ENCODE measurements around the gene SLC22A23. TPM values are rescaled to one million over a fixed set of nuclear protein-coding genes. Genes with fewer than 3 reads are reported as not detected.
A peak's percentile ranks its signal among the peaks of the same experiment; 100 is the strongest.

The SLC22A23 gene
- total and polyA plus RNA-seq, 5 donors from 2014 or later, result 0.24 to 6.3 (median 0.71) TPM

DNA sequence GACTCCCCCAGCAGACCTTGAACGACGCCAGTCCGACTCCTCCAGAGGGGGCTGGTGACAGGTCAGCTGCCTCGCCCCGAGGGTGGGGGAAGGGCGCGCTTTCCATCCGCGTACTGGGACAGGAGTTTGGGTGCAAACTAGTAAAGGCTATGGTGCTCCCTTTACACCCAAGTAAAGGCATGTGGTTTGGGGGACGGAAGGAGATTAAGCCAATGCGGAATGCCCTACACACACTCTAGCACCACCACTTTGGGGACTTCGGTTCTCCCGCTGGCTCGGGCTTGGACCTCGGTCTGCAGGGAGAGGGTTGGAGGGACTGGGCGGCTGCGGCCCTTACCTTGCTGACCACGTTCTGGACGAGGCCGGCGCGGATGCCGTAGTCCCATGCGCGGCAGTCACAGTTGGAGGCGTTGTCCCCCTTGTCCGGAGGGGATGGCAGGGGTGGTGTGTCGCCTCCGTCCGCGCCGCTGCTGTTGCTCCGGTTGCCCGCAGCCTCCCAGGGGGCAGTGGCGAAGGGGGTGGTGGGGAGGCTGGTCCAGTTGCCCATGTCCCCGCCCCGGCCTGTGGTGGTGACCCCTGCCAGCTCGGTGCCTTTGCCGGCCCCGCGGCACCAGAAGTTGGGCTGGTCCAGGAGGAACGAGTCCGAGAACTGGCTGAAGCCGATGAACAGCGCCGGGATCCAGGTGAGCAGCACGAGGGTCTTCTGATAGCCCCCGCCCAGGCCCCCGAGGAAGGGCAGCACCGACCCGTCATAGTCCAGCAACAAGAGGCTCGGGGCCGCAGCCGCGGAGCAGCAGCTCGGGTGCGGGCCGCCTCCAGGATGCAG is 1.1 kb downstream of the SLC22A23 start:
- peaks cover 33% of the 10 kb centered on the region for H3K27me3 ChIP-seq (ENCODE audit: control insufficient read depth, insufficient read depth, low read length)
- H3K4me1 ChIP-seq (ENCODE audit: control insufficient read depth, insufficient read depth, low read length, poor library complexity, severe bottlenecking), result peaks cover 18% of the 10 kb centered on the region
- no peak overlapping the region for H3K27ac ChIP-seq (ENCODE audit: insufficient read depth, low read length, poor library complexity, severe bottlenecking)
- no peak overlapping the region for H3K27ac Mint-ChIP-seq
- no peaks in the 10 kb centered on the region for H3K36me3 ChIP-seq (ENCODE audit: control insufficient read depth, insufficient read depth, low read length)
- peaks cover 5 to 22% (median 8%) of the 10 kb centered on the region in 4 donors for H3K4me1 Mint-ChIP-seq
- no peaks in the 10 kb centered on the region for H3K36me3 Mint-ChIP-seq
- H3K9me3 Mint-ChIP-seq, result no peaks in the 10 kb centered on the region
- DNase-seq (no peak), ATAC-seq (ENCODE audit: low read depth in 2 of 2) (no peak)
- peaks cover 32% of the 10 kb centered on the region for H3K27me3 Mint-ChIP-seq
- H3K4me3 Mint-ChIP-seq, result peak overlapping the region in 1 of 4 donors; percentile 47
- no peaks in the 10 kb centered on the region for H3K9me3 ChIP-seq (ENCODE audit: control insufficient read depth in 2 of 2, low read length in 2 of 2)
- peak overlapping the region; percentile 26 for H3K4me3 ChIP-seq (ENCODE audit: low read depth, low read length)

DNA sequence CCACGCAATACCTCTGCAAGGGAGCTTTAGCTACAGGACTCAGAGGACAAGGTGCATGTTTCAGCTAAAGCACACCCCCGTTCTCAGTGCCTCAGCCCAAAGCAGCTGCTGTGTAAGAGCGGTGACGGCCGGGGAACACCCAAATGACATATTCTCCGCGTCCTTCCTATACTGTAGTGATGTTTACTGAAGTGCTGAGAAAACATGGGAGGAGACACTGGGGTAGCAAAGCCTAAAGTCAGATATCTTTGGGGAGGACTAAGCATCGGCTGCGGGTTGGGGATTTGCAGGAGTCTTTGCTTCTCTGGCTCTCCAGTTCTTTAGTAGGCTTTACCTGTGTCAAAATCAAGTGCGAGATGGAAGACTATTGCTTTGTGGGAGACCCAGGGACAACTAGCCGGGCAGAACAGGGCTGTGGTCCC is 1.7 kb downstream of the SLC22A23 start:
- no peak overlapping the region for H3K27ac ChIP-seq (ENCODE audit: insufficient read depth, low read length, poor library complexity, severe bottlenecking)
- DNase-seq, result peak in 2 of 3 donors; percentile 32 to 48
- H3K4me1 ChIP-seq (ENCODE audit: control insufficient read depth, insufficient read depth, low read length, poor library complexity, severe bottlenecking), result peaks cover 18% of the 10 kb centered on the region
- H3K27ac Mint-ChIP-seq, result no peak overlapping the region
- peaks cover 5 to 23% (median 9%) of the 10 kb centered on the region in 4 donors for H3K4me1 Mint-ChIP-seq
- H3K9me3 ChIP-seq (ENCODE audit: control insufficient read depth in 2 of 2, low read length in 2 of 2), result no peaks in the 10 kb centered on the region
- peak; percentile 37 to 52 for ATAC-seq (ENCODE audit: low read depth in 2 of 2)
- peaks cover 26% of the 10 kb centered on the region for H3K27me3 Mint-ChIP-seq
- peaks cover 32% of the 10 kb centered on the region for H3K27me3 ChIP-seq (ENCODE audit: control insufficient read depth, insufficient read depth, low read length)
- H3K36me3 ChIP-seq (ENCODE audit: control insufficient read depth, insufficient read depth, low read length), result no peaks in the 10 kb centered on the region
- no peaks in the 10 kb centered on the region for H3K36me3 Mint-ChIP-seq
- H3K4me3 ChIP-seq (ENCODE audit: low read depth, low read length), result no peak overlapping the region
- no peak overlapping the region for H3K4me3 Mint-ChIP-seq
- H3K9me3 Mint-ChIP-seq, result no peaks in the 10 kb centered on the region

DNA sequence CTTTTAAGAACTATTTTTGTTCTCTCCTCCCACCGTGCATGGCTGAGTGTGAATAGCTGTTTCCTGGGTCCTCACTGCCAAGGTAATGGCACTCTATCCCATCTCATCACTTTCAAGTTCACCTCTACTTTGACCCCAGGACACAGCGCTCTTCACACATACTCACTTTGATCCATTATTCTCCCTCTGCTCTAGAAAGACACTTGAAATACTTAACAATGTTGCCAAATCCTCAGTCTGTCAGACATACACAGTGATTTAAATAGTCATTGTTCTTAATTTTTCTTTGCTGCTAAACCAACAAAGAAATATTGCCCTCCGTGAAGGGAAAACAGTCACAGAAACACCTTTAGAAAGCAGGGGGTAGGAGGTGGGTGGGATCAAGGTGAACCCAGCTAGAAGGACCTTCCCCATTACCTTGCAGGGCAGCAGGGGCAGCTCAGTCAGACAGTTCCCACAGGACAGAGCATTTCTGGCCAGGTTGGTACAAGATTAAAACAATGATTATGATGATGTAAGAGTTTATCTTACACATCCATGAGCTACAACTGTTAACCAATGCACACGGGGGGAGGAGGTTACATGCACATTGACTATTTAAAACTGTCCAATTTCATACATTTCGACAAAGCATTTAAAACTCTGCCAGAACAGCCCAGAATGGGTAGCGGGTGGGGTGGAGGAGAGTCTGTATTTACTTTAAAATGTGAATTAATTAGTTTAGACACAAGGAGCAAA is 2.4 kb downstream of the SLC22A23 start:
- no peak for DNase-seq
- no peaks in the 10 kb centered on the region for H3K36me3 ChIP-seq (ENCODE audit: control insufficient read depth, insufficient read depth, low read length)

DNA sequence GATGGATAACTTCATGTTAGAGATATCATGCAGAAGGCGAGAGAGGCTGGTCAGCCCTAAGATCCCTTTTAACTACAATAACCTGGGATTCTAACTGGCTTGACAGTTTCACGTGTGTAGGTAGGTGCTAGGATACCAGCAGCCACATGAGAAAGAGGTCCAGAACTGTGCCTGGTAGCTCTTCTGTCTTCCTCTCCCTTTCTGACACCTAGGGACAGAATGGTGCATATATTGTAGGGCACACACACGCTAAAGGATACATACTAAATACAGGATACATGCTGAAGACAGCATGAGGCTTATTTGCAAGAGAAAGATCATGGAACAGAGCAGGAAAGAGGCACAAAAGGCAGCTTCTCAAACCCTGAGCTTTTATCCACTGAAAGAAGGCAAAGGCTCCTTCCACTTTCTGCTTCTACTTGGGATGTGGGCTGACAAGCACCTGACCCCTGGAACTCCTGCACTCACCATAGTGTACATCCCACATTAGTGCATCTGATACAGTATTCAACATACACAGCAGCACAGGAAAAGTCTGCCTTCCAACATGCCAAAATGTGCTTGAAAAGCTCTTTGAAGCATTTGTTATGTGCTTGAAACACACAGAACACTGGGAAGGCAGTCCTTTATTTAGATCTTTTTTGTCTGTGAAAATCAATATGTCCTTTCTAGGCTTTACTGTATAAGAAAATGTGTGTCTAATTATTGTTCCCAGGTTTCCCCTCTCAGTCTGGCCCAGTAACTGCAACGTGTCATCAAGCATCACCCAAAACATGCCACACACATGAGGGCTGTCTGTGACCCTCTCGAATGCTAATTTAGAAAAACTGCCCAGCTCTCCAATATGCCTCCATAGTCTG is 3.2 kb downstream of the SLC22A23 start:
- Histone ChIP-seq H3K36me3 (ENCODE audit: control insufficient read depth, insufficient read depth, low read length) (no peaks in the 10 kb centered on the region), H3K27ac (ENCODE audit: insufficient read depth, low read length, poor library complexity, severe bottlenecking) (no peak overlapping the region), H3K9me3 (ENCODE audit: control insufficient read depth in 2 of 2, low read length in 2 of 2) (no peaks in the 10 kb centered on the region), H3K27me3 (ENCODE audit: control insufficient read depth, insufficient read depth, low read length) (peaks cover 19% of the 10 kb centered on the region), H3K4me3 (ENCODE audit: low read depth, low read length) (no peak overlapping the region), H3K4me1 (ENCODE audit: control insufficient read depth, insufficient read depth, low read length, poor library complexity, severe bottlenecking) (peaks cover 18% of the 10 kb centered on the region)
- Mint-ChIP-seq H3K36me3 (peaks cover 5% of the 10 kb centered on the region), H3K27me3 (peaks cover 24% of the 10 kb centered on the region), H3K4me1 (peaks cover 10 to 36% (median 19%) of the 10 kb centered on the region in 4 donors), H3K4me3 (no peak overlapping the region), H3K9me3 (peaks cover 0 to 6% (median 0%) of the 10 kb centered on the region in 7 donors), H3K27ac (no peak overlapping the region)
- DNase-seq, result no peak
- ATAC-seq (ENCODE audit: low read depth in 2 of 2), result no peak

More for the DNA sequence above, 2.4 kb downstream of the SLC22A23 start:
- no peak overlapping the region for H3K27ac Mint-ChIP-seq
- Histone ChIP-seq H3K4me1 (ENCODE audit: control insufficient read depth, insufficient read depth, low read length, poor library complexity, severe bottlenecking) (peaks cover 18% of the 10 kb centered on the region), H3K9me3 (ENCODE audit: control insufficient read depth in 2 of 2, low read length in 2 of 2) (no peaks in the 10 kb centered on the region), H3K27me3 (ENCODE audit: control insufficient read depth, insufficient read depth, low read length) (peaks cover 25% of the 10 kb centered on the region), H3K4me3 (ENCODE audit: low read depth, low read length) (peak overlapping the region; percentile 18), H3K27ac (ENCODE audit: insufficient read depth, low read length, poor library complexity, severe bottlenecking) (no peak overlapping the region)
- H3K9me3 Mint-ChIP-seq, result peaks cover 0 to 5% (median 0%) of the 10 kb centered on the region in 7 donors
- peaks cover 2% of the 10 kb centered on the region for H3K36me3 Mint-ChIP-seq
- H3K4me3 Mint-ChIP-seq, result no peak overlapping the region
- peaks cover 5 to 29% (median 13%) of the 10 kb centered on the region in 4 donors for H3K4me1 Mint-ChIP-seq
- no peak for ATAC-seq (ENCODE audit: low read depth in 2 of 2)
- peaks cover 24% of the 10 kb centered on the region for H3K27me3 Mint-ChIP-seq

GRCh38 chr6:3451498-3451897 is 5.4 kb downstream of the SLC22A23 start:
- peaks cover 5% of the 10 kb centered on the region for H3K36me3 Mint-ChIP-seq
- no peak for ATAC-seq (ENCODE audit: low read depth in 2 of 2)
- peaks cover 0 to 6% (median 0%) of the 10 kb centered on the region in 7 donors for H3K9me3 Mint-ChIP-seq
- H3K27ac ChIP-seq (ENCODE audit: insufficient read depth, low read length, poor library complexity, severe bottlenecking), result no peak overlapping the region
- H3K27me3 Mint-ChIP-seq, result peaks cover 13% of the 10 kb centered on the region
- DNase-seq, result no peak
- peaks cover 12% of the 10 kb centered on the region for H3K4me1 ChIP-seq (ENCODE audit: control insufficient read depth, insufficient read depth, low read length, poor library complexity, severe bottlenecking)
- H3K36me3 ChIP-seq (ENCODE audit: control insufficient read depth, insufficient read depth, low read length), result no peaks in the 10 kb centered on the region
- H3K27me3 ChIP-seq (ENCODE audit: control insufficient read depth, insufficient read depth, low read length), result peaks cover 17% of the 10 kb centered on the region
- no peak overlapping the region for H3K4me3 ChIP-seq (ENCODE audit: low read depth, low read length)
- H3K4me1 Mint-ChIP-seq, result peaks cover 5 to 32% (median 14%) of the 10 kb centered on the region in 4 donors
- no peak overlapping the region for H3K4me3 Mint-ChIP-seq
- no peaks in the 10 kb centered on the region for H3K9me3 ChIP-seq (ENCODE audit: control insufficient read depth in 2 of 2, low read length in 2 of 2)
- H3K27ac Mint-ChIP-seq, result no peak overlapping the region

GRCh38 chr6:3450888-3451287 is 6.0 kb downstream of the SLC22A23 start:
- peaks cover 17% of the 10 kb centered on the region for H3K27me3 ChIP-seq (ENCODE audit: control insufficient read depth, insufficient read depth, low read length)
- no peak overlapping the region for H3K27ac ChIP-seq (ENCODE audit: insufficient read depth, low read length, poor library complexity, severe bottlenecking)
- H3K36me3 ChIP-seq (ENCODE audit: control insufficient read depth, insufficient read depth, low read length), result no peaks in the 10 kb centered on the region
- Mint-ChIP-seq H3K36me3 (peaks cover 5% of the 10 kb centered on the region), H3K9me3 (peaks cover 0 to 6% (median 0%) of the 10 kb centered on the region in 7 donors), H3K27ac (no peak overlapping the region), H3K4me1 (peaks cover 5 to 32% (median 14%) of the 10 kb centered on the region in 4 donors), H3K4me3 (no peak overlapping the region), H3K27me3 (peaks cover 13% of the 10 kb centered on the region)
- no peak overlapping the region for H3K4me3 ChIP-seq (ENCODE audit: low read depth, low read length)
- peaks cover 9% of the 10 kb centered on the region for H3K4me1 ChIP-seq (ENCODE audit: control insufficient read depth, insufficient read depth, low read length, poor library complexity, severe bottlenecking)
- no peak for ATAC-seq (ENCODE audit: low read depth in 2 of 2)
- no peaks in the 10 kb centered on the region for H3K9me3 ChIP-seq (ENCODE audit: control insufficient read depth in 2 of 2, low read length in 2 of 2)
- no peak for DNase-seq

DNA sequence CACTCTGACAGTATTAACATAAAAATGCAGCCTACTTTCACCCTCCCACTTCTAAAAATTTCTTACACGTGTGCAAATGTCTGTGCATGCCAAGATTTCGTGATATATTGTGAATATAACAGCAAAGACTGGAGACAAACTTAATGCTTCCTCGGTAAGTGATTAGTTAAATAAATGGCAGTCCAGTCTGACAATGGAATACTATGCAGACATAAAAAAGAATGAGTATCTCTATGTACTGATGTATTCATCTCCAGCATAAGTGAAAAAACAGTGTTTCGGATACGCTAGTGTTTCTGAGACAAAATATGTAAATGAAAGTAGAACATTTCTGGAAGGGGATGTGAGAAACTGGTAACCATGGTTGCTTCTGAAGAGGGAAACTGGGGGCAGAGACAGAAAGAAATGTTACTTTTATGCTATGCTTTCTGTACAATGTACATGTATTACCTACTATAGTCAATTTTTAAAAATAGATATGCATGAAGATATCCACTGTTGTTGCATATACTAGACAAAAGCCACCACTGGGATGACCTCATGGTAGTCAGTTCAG is 7.0 kb downstream of the SLC22A23 start:
- Histone ChIP-seq H3K27ac (ENCODE audit: insufficient read depth, low read length, poor library complexity, severe bottlenecking) (no peak overlapping the region), H3K4me1 (ENCODE audit: control insufficient read depth, insufficient read depth, low read length, poor library complexity, severe bottlenecking) (no peaks in the 10 kb centered on the region), H3K4me3 (ENCODE audit: low read depth, low read length) (no peak overlapping the region), H3K9me3 (ENCODE audit: control insufficient read depth in 2 of 2, low read length in 2 of 2) (no peaks in the 10 kb centered on the region), H3K36me3 (ENCODE audit: control insufficient read depth, insufficient read depth, low read length) (no peaks in the 10 kb centered on the region), H3K27me3 (ENCODE audit: control insufficient read depth, insufficient read depth, low read length) (peaks cover 12% of the 10 kb centered on the region)
- ATAC-seq (ENCODE audit: low read depth in 2 of 2) (no peak), DNase-seq (no peak)
- H3K4me1 Mint-ChIP-seq, result peaks cover 5 to 32% (median 14%) of the 10 kb centered on the region in 4 donors
- H3K36me3 Mint-ChIP-seq, result peaks cover 5% of the 10 kb centered on the region
- H3K4me3 Mint-ChIP-seq, result peak overlapping the region in 2 of 4 donors; percentile 23 to 28
- H3K27ac Mint-ChIP-seq, result peak overlapping the region in 1 of 3 donors; percentile 17
- peaks cover 0 to 6% (median 0%) of the 10 kb centered on the region in 7 donors for H3K9me3 Mint-ChIP-seq
- H3K27me3 Mint-ChIP-seq, result peaks cover 13% of the 10 kb centered on the region
